ENCODE measurements around the gene PLCG2.

PLCG2 gene

GRCh38 chr16:81866820-81867440, 87.8 kb downstream of the PLCG2 start:
- ChIA-PET CTCF (interaction anchor here (1.0 to 1.4 kb wide), 6 partner anchors 9 to 137 kb away, joined by 3 to 6 read pairs (median 4); no protein-coding TSS in a partner anchor), POLR2A (interaction anchor here (0.6 kb wide), 1 partner anchor 27 kb away, joined by 3 read pairs; no protein-coding TSS in a partner anchor)
- DNase-seq (ENCODE audit: extremely low spot score): peak; percentile 45
- no peak for TF ChIP-seq CTCF (IDR thresholded peaks at IDR 0.05; ENCODE audit: control extremely low read depth, extremely low read depth, low read depth, missing control alignments)

- no peak for DNase-seq (ENCODE audit: extremely low spot score)
- TF ChIP-seq CTCF (IDR thresholded peaks at IDR 0.05; ENCODE audit: control extremely low read depth, extremely low read depth, low read depth, missing control alignments): no peak
- POLR2A ChIA-PET: interaction anchor here (0.7 kb wide), 1 partner anchor 28 kb away, joined by 3 read pairs; no protein-coding TSS in a partner anchor
- CTCF ChIA-PET: interaction anchor here (1.4 to 9.2 kb wide), 3 partner anchors 19 to 138 kb away, joined by 4 to 76 read pairs (median 4); no protein-coding TSS in a partner anchor
Observed at GRCh38 chr16:81868057-81868748, 89.1 kb downstream of the PLCG2 start.

GRCh38 chr16:81869326-81869725, 90.2 kb downstream of the PLCG2 start:
- POLR2A ChIA-PET: no interaction called here
- no peak for DNase-seq (ENCODE audit: extremely low spot score)
- TF ChIP-seq CTCF (IDR thresholded peaks at IDR 0.05; ENCODE audit: control extremely low read depth, extremely low read depth, low read depth, missing control alignments): no peak
- CTCF ChIA-PET: interaction anchor here (0.6 to 9.2 kb wide), 5 partner anchors 9 to 83 kb away, joined by 3 to 76 read pairs (median 3); no protein-coding TSS in a partner anchor

GRCh38 chr16:81873206-81873605, 94.1 kb downstream of the PLCG2 start:
- ChIA-PET CTCF (interaction anchor here (0.8 to 9.2 kb wide), 31 partner anchors 11 to 508 kb away, joined by 3 to 76 read pairs (median 5); partner anchors contain the start of gene PLCG2), POLR2A (interaction anchor here (0.6 kb wide), 1 partner anchor 57 kb away, joined by 5 read pairs; no protein-coding TSS in a partner anchor)
- no peak for TF ChIP-seq CTCF (IDR thresholded peaks at IDR 0.05; ENCODE audit: control extremely low read depth, extremely low read depth, low read depth, missing control alignments)
- DNase-seq (ENCODE audit: extremely low spot score): no peak

- ChIA-PET POLR2A (interaction anchor here (0.6 kb wide), 1 partner anchor 58 kb away, joined by 5 read pairs; no protein-coding TSS in a partner anchor), CTCF (interaction anchor here (0.6 to 9.2 kb wide), 49 partner anchors 12 to 669 kb away, joined by 3 to 76 read pairs (median 4); partner anchors contain the start of gene PLCG2)
- peak; percentile 75 for TF ChIP-seq CTCF (IDR thresholded peaks at IDR 0.05; ENCODE audit: control extremely low read depth, extremely low read depth, low read depth, missing control alignments)
- DNase-seq (ENCODE audit: extremely low spot score): peak; percentile 63
Observed at GRCh38 chr16:81873843-81874752, 95.0 kb downstream of the PLCG2 start.
